Panc1 (cell line): Measurements from ENCODE around the gene FBXO42. TPM values are rescaled to one million over a fixed set of nuclear protein-coding genes. Genes with fewer than 3 reads are reported as not detected.
"Not testable (repeated sequence)": the region's sequence is repeated elsewhere in the genome, so short reads cannot be mapped to it uniquely, and the experiment has no call there.

Source experiments
- ATAC-seq: fragments of 200-7000 bp; cut with Tn5 transposase; 2 replicates; pipeline ENCODE4 v1.9.1; 2020; ENCODE audit warnings: mild to moderate bottlenecking, moderate library complexity
- BruUV-seq: library from RNA; stranded (reverse); fragments of 400-500 nt; replicated peaks from 2 replicates; lab custom pipeline; 2021; lab: Mats Ljungman, UMichigan
- CTCF ChIA-PET: fragments of 300-600 bp; sonication (Branson Sonifier 250); formaldehyde crosslinking; loops from one replicate; lab custom pipeline; 2022; ENCODE audit warnings: antibody characterized with exemption; lab: Charles Lee
- POLR2A ChIA-PET: fragments of 300-600 bp; sonication (Branson Sonifier 250); formaldehyde crosslinking; loops from one replicate; lab custom pipeline; 2022; ENCODE audit warnings: antibody characterized with exemption; lab: Charles Lee
- DNase-seq: peaks from one replicate; pipeline ENCODE4 v3.0.0-alpha.2; 2010; ENCODE audit warnings: low read depth, low spot score
- H3K27ac ChIP-seq: 2 replicates; pipeline ENCODE4 v1.5.1; 2011; ENCODE audit warnings: mild to moderate bottlenecking, low read length, inconsistent platforms
- H3K27me3 ChIP-seq: fragments of 200-500 bp; sonication (Bioruptor generic); 2 replicates; pipeline ENCODE4 v1.6.0; 2014; ENCODE audit warnings: low read length, inconsistent platforms; ENCODE audit not compliant: control insufficient read depth, insufficient read depth
- H3K36me3 ChIP-seq: fragments of 200-500 bp; sonication (Bioruptor generic); 2 replicates; pipeline ENCODE4 v1.5.1; 2014; ENCODE audit warnings: inconsistent platforms, mild to moderate bottlenecking, low read length, moderate library complexity; ENCODE audit not compliant: control insufficient read depth, insufficient read depth
- H3K4me1 ChIP-seq: 2 replicates; pipeline ENCODE4 v1.5.1; 2011; ENCODE audit warnings: inconsistent platforms, mild to moderate bottlenecking, low read length, moderate library complexity; ENCODE audit not compliant: control insufficient read depth, insufficient read depth
- H3K4me3 ChIP-seq, 2 experiments: 2 replicates each; pipeline ENCODE4 v1.5.1; 2011 to 2012; ENCODE audit warnings: low read depth in 2 of 2, low read length in 2 of 2, mild to moderate bottlenecking in 2 of 2, inconsistent platforms in 1 of 2, moderate library complexity in 1 of 2
- H3K9me3 ChIP-seq: fragments of 200-500 bp; sonication (Bioruptor generic); 2 replicates; pipeline ENCODE4 v1.5.1; 2014; ENCODE audit warnings: low read depth, mild to moderate bottlenecking, inconsistent platforms, low read length, moderate library complexity; ENCODE audit not compliant: control insufficient read depth, insufficient read depth
- POLR2AphosphoS5 ChIP-seq: IDR thresholded peaks from 2 replicates; pipeline ENCODE4 v1.6.1; 2012; ENCODE audit warnings: mild to moderate bottlenecking, low read depth, low read length, moderate library complexity
- SIN3A ChIP-seq: IDR thresholded peaks from 2 replicates; pipeline ENCODE4 v1.6.1; 2012; ENCODE audit warnings: low read depth, mild to moderate bottlenecking, low read length, moderate library complexity, borderline replicate concordance; ENCODE audit not compliant: insufficient read depth
- TCF7L2 ChIP-seq: IDR thresholded peaks from 2 replicates; pipeline ENCODE4 v1.6.1; 2011; ENCODE audit warnings: mild to moderate bottlenecking, low read depth, low read length, inconsistent platforms
- in situ Hi-C: cut with HindIII; loops from 2 replicates; pipeline ENCODE4 v1.10.0; 2016; ENCODE audit warnings: low sequenced_read_pairs, low pct_unique_long_range_greater_than_20kb
- intact Hi-C: fragments of 100-400 bp; cut with micrococcal nuclease; formaldehyde crosslinking; loops from one replicate; pipeline ENCODE4 v1.10.0; 2022; ENCODE audit not compliant: unreplicated experiment
- total RNA-seq: library from RNA; stranded (reverse); gene quantifications from one replicate; pipeline ENCODE4 v1.2.1, GENCODE V29; 2021; ENCODE audit not compliant: unreplicated experiment
- TF ChIP-seq, protein P1 (sequence below), 2 experiments: IDR thresholded peaks; 2 replicates each; pipeline ENCODE4 v1.6.1; 2011 to 2012; ENCODE audit warnings: low read depth in 2 of 2, control low read depth in 1 of 2, low read length in 1 of 2, mild to moderate bottlenecking in 1 of 2, moderate library complexity in 1 of 2; ENCODE audit not compliant: insufficient read depth in 1 of 2
- TF ChIP-seq, protein P2 (sequence below): fragments of 450-650 bp; IDR thresholded peaks from 2 replicates; pipeline ENCODE4 v1.5.1; 2017; ENCODE audit warnings: mild to moderate bottlenecking

FBXO42 gene
- total RNA-seq, 1 experiment from 2014 or later, result 25.7 TPM

GRCh38 chr1:16258591-16259135, 93.6 kb downstream of the FBXO42 start:
- CTCF ChIA-PET, result no interaction called here
- no peaks in the 10 kb centered on the region for H3K27me3 ChIP-seq
- in situ Hi-C loops, result no loop called here
- H3K4me1 ChIP-seq, result no peaks in the 10 kb centered on the region
- ATAC-seq, result no peak
- H3K4me3 ChIP-seq, result no peak overlapping the region
- no peaks in the 10 kb centered on the region for H3K9me3 ChIP-seq
- 0 out of 2 replicates have a peak, but pooled peaks cover 2% of the 10 kb centered on the region for H3K36me3 ChIP-seq
- intact Hi-C loops, result no loop called here
- H3K27ac ChIP-seq, result no peak overlapping the region
- DNase-seq, result no peak
- TF ChIP-seq TCF7L2 (no peak), SIN3A (no peak), POLR2AphosphoS5 (no peak)
- TF ChIP-seq, protein P1, sequence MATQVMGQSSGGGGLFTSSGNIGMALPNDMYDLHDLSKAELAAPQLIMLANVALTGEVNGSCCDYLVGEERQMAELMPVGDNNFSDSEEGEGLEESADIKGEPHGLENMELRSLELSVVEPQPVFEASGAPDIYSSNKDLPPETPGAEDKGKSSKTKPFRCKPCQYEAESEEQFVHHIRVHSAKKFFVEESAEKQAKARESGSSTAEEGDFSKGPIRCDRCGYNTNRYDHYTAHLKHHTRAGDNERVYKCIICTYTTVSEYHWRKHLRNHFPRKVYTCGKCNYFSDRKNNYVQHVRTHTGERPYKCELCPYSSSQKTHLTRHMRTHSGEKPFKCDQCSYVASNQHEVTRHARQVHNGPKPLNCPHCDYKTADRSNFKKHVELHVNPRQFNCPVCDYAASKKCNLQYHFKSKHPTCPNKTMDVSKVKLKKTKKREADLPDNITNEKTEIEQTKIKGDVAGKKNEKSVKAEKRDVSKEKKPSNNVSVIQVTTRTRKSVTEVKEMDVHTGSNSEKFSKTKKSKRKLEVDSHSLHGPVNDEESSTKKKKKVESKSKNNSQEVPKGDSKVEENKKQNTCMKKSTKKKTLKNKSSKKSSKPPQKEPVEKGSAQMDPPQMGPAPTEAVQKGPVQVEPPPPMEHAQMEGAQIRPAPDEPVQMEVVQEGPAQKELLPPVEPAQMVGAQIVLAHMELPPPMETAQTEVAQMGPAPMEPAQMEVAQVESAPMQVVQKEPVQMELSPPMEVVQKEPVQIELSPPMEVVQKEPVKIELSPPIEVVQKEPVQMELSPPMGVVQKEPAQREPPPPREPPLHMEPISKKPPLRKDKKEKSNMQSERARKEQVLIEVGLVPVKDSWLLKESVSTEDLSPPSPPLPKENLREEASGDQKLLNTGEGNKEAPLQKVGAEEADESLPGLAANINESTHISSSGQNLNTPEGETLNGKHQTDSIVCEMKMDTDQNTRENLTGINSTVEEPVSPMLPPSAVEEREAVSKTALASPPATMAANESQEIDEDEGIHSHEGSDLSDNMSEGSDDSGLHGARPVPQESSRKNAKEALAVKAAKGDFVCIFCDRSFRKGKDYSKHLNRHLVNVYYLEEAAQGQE (IDR thresholded peaks at IDR 0.05; ENCODE audit: insufficient read depth in 1 of 2, low read depth in 2 of 2, low read length in 1 of 2), result no peak
- TF ChIP-seq, protein P2, sequence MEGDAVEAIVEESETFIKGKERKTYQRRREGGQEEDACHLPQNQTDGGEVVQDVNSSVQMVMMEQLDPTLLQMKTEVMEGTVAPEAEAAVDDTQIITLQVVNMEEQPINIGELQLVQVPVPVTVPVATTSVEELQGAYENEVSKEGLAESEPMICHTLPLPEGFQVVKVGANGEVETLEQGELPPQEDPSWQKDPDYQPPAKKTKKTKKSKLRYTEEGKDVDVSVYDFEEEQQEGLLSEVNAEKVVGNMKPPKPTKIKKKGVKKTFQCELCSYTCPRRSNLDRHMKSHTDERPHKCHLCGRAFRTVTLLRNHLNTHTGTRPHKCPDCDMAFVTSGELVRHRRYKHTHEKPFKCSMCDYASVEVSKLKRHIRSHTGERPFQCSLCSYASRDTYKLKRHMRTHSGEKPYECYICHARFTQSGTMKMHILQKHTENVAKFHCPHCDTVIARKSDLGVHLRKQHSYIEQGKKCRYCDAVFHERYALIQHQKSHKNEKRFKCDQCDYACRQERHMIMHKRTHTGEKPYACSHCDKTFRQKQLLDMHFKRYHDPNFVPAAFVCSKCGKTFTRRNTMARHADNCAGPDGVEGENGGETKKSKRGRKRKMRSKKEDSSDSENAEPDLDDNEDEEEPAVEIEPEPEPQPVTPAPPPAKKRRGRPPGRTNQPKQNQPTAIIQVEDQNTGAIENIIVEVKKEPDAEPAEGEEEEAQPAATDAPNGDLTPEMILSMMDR, result no peak
- POLR2A ChIA-PET, result no interaction called here
- no TSS peak for BruUV-seq

DNA sequence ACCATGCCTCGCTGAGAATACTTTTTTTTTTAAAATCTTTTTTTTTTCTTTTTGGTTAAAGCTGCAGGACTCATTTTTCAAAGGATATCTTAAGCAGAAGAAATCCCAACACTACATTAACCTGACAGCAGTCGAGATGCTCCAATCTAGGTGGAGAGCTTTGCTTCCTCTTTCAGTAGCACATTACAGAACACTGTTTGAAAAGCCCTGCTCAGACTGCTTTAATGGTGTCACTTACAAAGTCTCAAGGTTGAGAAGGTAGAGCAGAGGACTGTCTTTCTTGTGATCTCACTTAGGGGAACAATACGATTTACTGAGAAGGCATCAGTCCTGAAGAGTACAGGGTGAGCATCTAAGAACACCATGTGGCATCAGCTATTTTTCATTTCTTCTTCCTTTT, 94.3 kb downstream of the FBXO42 start:
- intact Hi-C loops, result no loop called here
- CTCF ChIA-PET, result no interaction called here
- Histone ChIP-seq H3K36me3 (peaks cover 5% of the 10 kb centered on the region; the same call in 1 of the 2 replicates), H3K27me3 (no peaks in the 10 kb centered on the region), H3K4me3 (no peak overlapping the region), H3K9me3 (no peaks in the 10 kb centered on the region), H3K4me1 (no peaks in the 10 kb centered on the region), H3K27ac (no peak overlapping the region)
- in situ Hi-C loops, result no loop called here
- no peak for DNase-seq
- TF ChIP-seq, protein P2, result no peak
- TF ChIP-seq, protein P1 (IDR thresholded peaks at IDR 0.05; ENCODE audit: insufficient read depth in 1 of 2, low read depth in 2 of 2, low read length in 1 of 2), result no peak
- TF ChIP-seq TCF7L2 (no peak), SIN3A (no peak), POLR2AphosphoS5 (no peak)
- POLR2A ChIA-PET, result interaction anchor here (0.6 kb wide), 1 partner anchor 117 kb away, joined by 3 read pairs; no protein-coding TSS in a partner anchor
- no TSS peak for BruUV-seq
- no peak for ATAC-seq

DNA sequence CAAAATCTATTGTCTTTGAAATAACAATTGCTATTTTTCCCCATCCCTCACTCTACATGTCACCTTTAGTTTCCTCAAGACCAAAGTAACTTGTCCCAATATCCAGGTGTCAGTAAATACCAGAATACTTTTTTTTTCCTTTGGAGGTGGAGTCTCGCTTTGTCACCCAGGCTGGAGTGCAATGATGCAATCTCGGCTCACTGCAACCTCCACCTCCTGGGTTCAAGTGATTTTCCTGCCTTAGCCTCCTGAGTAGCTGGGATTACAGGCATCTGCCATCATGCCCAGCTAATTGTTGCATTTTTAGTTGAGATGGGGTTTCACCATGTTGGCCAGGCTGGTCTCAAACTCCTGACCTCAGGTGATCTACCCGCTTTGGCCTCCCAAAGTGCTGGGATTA, 94.7 kb downstream of the FBXO42 start:
- in situ Hi-C loops, ATAC-seq, intact Hi-C loops, H3K27ac ChIP-seq, H3K4me1 ChIP-seq, BruUV-seq, H3K9me3 ChIP-seq, H3K36me3 ChIP-seq, H3K4me3 ChIP-seq, DNase-seq, CTCF ChIA-PET, H3K27me3 ChIP-seq: not testable (repeated sequence)
- POLR2A ChIA-PET, result interaction anchor here (0.6 kb wide), 1 partner anchor 117 kb away, joined by 3 read pairs; no protein-coding TSS in a partner anchor
